ENCODE data around the gene SMAD6. TPM values are rescaled to one million over a fixed set of nuclear protein-coding genes. Genes with fewer than 3 reads are reported as not detected.

SMAD6 gene
- total RNA-seq, 2 experiments from 2014 or later: 0.40 TPM

- no peaks in the 10 kb centered on the region for H3K4me1 Mint-ChIP-seq
- ChIA-PET POLR2A (no interaction called here), CTCF (interaction anchor here (0.6 kb wide), 1 partner anchor 1461 kb away, joined by 3 read pairs; no protein-coding TSS in a partner anchor)
- DNase-seq: no peak
- H3K27ac Mint-ChIP-seq: no peak overlapping the region
- no peaks in the 10 kb centered on the region for H3K36me3 Mint-ChIP-seq (ENCODE audit: low read depth)
- H3K9me3 Mint-ChIP-seq: no peaks in the 10 kb centered on the region
- no peak overlapping the region for H3K4me3 Mint-ChIP-seq
- H3K27me3 Mint-ChIP-seq: no peaks in the 10 kb centered on the region
Observed at GRCh38 chr15:66788024-66788423, 86.0 kb downstream of the SMAD6 start.

DNA sequence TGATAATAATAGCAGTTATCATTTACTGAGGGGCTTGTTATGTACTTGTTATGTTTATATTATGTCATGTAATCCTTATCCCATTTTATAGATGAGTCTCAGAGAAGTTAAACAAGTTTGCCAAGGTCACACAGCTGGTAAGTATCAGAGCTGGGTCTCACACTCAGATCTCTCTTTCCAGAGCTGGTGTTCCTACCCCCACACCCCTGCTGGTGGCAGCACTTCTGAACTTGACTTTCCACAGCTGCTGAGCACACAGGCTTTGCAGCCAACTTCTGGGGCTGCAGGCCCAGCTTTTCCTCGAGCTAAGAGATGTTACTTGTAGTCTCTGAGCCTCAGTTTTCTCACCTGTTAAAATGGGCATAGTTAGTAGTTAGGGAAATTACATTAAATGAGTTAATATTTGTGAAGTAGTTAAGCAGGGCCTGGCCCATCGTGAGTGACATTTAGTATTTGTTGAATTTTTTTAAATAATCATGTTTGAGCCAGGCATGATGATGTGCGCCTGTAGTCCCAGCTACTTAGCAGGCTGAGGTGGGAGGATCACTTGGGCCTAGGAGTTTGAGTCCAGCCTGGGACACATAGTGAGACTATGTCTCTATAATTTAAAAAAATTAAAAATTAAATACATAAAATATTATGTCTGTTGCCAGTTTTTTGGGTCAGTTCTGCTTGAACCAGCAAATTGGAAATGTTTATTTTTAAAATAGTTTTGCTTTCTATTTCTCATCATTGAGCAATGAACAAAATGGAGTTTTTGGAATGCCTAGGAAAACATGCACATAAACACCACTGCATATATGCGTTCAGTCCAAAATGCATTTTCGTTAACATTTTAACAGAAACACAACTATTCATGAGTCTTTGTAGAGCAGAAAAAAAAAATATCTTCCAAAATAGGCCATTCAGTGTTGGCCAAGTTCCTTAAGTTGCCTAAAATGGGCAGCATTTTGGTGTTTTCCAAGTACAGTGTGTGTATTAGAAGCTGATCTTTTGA lies 87.3 kb downstream of the SMAD6 start:
- DNase-seq: no peak
- Mint-ChIP-seq H3K27me3 (no peaks in the 10 kb centered on the region), H3K4me3 (no peak overlapping the region), H3K4me1 (no peaks in the 10 kb centered on the region), H3K9me3 (no peaks in the 10 kb centered on the region), H3K36me3 (ENCODE audit: low read depth) (no peaks in the 10 kb centered on the region), H3K27ac (no peak overlapping the region)
- ChIA-PET POLR2A (no interaction called here), CTCF (interaction anchor here (1.4 to 2.1 kb wide), 2 partner anchors 11 to 62 kb away, joined by 6 read pairs; no protein-coding TSS in a partner anchor)

GRCh38 chr15:66795851-66796250 lies 93.8 kb downstream of the SMAD6 start:
- no peaks in the 10 kb centered on the region for H3K4me1 Mint-ChIP-seq
- peaks cover under 1% of the 10 kb centered on the region for H3K27me3 Mint-ChIP-seq
- no peak overlapping the region for H3K27ac Mint-ChIP-seq
- H3K9me3 Mint-ChIP-seq: no peaks in the 10 kb centered on the region
- ChIA-PET POLR2A (no interaction called here), CTCF (no interaction called here)
- no peaks in the 10 kb centered on the region for H3K36me3 Mint-ChIP-seq (ENCODE audit: low read depth)
- DNase-seq: no peak
- H3K4me3 Mint-ChIP-seq: no peak overlapping the region

GRCh38 chr15:66796343-66796742 lies 94.3 kb downstream of the SMAD6 start:
- CTCF ChIA-PET: no interaction called here
- Mint-ChIP-seq H3K4me1 (no peaks in the 10 kb centered on the region), H3K27me3 (peaks cover 2% of the 10 kb centered on the region), H3K36me3 (ENCODE audit: low read depth) (no peaks in the 10 kb centered on the region), H3K9me3 (no peaks in the 10 kb centered on the region), H3K27ac (no peak overlapping the region), H3K4me3 (no peak overlapping the region)
- no peak for DNase-seq
- POLR2A ChIA-PET: no interaction called here

GRCh38 chr15:66797921-66798320 lies 95.9 kb downstream of the SMAD6 start:
- Mint-ChIP-seq H3K4me1 (no peaks in the 10 kb centered on the region), H3K4me3 (no peak overlapping the region), H3K36me3 (ENCODE audit: low read depth) (no peaks in the 10 kb centered on the region), H3K27me3 (peaks cover 2% of the 10 kb centered on the region), H3K9me3 (no peaks in the 10 kb centered on the region), H3K27ac (no peak overlapping the region)
- no peak for DNase-seq
- ChIA-PET CTCF (no interaction called here), POLR2A (no interaction called here)

GRCh38 chr15:66798426-66799061 lies 96.5 kb downstream of the SMAD6 start:
- DNase-seq: no peak
- H3K36me3 Mint-ChIP-seq (ENCODE audit: low read depth): no peaks in the 10 kb centered on the region
- peaks cover 2% of the 10 kb centered on the region for H3K27me3 Mint-ChIP-seq
- H3K4me3 Mint-ChIP-seq: no peak overlapping the region
- no peaks in the 10 kb centered on the region for H3K4me1 Mint-ChIP-seq
- POLR2A ChIA-PET: no interaction called here
- CTCF ChIA-PET: no interaction called here
- no peaks in the 10 kb centered on the region for H3K9me3 Mint-ChIP-seq
- H3K27ac Mint-ChIP-seq: no peak overlapping the region

DNA sequence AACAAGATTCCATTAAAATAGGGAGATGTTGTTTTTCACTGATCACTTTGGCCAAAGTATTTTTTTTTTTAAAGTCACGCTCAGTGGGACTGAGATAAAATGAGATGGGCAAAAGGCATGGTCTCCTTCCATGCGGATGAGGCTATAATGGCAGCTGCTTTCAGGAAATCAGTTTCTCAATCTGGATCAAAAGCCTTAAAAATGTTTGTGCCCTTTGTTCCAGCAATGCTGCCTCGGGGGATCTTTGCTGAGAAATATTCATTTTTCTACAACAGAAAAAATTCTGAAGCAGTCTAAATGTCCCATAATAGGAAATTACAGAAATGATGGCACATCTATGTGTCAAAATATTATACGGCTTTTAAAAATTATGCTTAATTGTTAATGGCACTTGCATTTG lies 97.2 kb downstream of the SMAD6 start:
- POLR2A ChIA-PET: no interaction called here
- CTCF ChIA-PET: no interaction called here
- H3K27me3 Mint-ChIP-seq: peaks cover 2% of the 10 kb centered on the region

DNA sequence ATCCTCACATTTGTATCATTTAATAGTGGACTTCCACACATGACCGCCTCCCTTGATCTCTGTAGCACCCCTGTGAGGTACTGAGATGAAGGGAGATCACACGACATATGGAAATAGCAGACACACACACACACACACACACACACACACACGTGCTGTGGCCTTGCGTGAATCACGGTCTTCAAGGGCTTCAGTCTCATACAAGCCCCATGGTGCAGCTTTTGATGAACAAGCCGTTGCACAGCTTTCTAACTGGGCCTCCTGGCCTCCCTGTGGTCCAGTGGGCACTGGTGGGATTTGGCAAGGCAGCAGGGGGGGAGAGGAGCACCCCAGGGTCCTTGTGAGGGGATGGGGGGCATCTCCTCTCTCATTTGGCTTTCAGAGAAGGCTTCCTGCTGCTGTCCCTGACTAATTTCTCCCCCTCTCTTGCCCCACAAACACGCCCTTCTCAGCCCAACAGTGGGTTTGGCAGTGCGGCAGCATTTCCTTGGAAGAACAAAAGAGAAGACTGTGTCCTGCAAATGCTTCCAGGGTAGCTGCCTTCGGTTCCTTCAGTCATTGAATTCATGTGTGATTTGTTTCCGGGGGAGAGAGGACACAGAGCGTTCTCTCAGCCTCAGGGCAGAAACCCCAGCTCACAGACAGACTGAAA lies 98.7 kb downstream of the SMAD6 start:
- Mint-ChIP-seq H3K4me3 (no peak overlapping the region), H3K27ac (no peak overlapping the region)
- POLR2A ChIA-PET: no interaction called here

More for the DNA sequence above, 97.2 kb downstream of the SMAD6 start:
- no peaks in the 10 kb centered on the region for H3K9me3 Mint-ChIP-seq
- no peak overlapping the region for H3K27ac Mint-ChIP-seq
- H3K4me1 Mint-ChIP-seq: no peaks in the 10 kb centered on the region
- no peak overlapping the region for H3K4me3 Mint-ChIP-seq
- H3K36me3 Mint-ChIP-seq (ENCODE audit: low read depth): no peaks in the 10 kb centered on the region
- DNase-seq: no peak

DNA sequence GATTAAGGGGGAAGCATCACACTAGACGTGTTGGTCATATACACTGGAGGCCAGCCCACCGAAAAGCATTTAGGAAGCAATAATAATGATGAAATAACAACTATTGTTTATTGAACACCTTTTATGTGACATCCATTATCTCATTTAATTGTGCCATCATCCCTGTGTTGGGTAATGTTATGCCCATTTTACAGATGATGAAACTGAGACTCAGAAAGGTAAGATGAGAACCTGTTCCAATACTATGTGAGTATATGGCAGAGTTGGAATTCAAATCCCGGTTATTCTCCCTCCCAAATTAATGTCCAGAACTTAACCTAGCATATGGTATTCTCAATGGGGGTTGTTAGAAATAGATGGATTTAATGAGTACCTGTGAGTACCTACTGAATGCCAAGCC lies 99.2 kb downstream of the SMAD6 start:
- no peak overlapping the region for H3K27ac Mint-ChIP-seq
- H3K9me3 Mint-ChIP-seq: no peaks in the 10 kb centered on the region
- no peak overlapping the region for H3K4me3 Mint-ChIP-seq
- ChIA-PET POLR2A (no interaction called here), CTCF (no interaction called here)
- H3K4me1 Mint-ChIP-seq: no peaks in the 10 kb centered on the region
- peaks cover 2% of the 10 kb centered on the region for H3K27me3 Mint-ChIP-seq
- H3K36me3 Mint-ChIP-seq (ENCODE audit: low read depth): no peaks in the 10 kb centered on the region
- DNase-seq: no peak

More for the DNA sequence above, 98.7 kb downstream of the SMAD6 start:
- Mint-ChIP-seq H3K4me1 (no peaks in the 10 kb centered on the region), H3K27me3 (peaks cover 2% of the 10 kb centered on the region), H3K36me3 (ENCODE audit: low read depth) (no peaks in the 10 kb centered on the region), H3K9me3 (no peaks in the 10 kb centered on the region)
- DNase-seq: no peak
- CTCF ChIA-PET: no interaction called here

- no peaks in the 10 kb centered on the region for H3K9me3 Mint-ChIP-seq
- H3K27ac Mint-ChIP-seq: no peak overlapping the region
- H3K4me1 Mint-ChIP-seq: no peaks in the 10 kb centered on the region
- no peak overlapping the region for H3K4me3 Mint-ChIP-seq
- ChIA-PET CTCF (no interaction called here), POLR2A (no interaction called here)
- DNase-seq: no peak
- no peaks in the 10 kb centered on the region for H3K36me3 Mint-ChIP-seq (ENCODE audit: low read depth)
- H3K27me3 Mint-ChIP-seq: peaks cover 5% of the 10 kb centered on the region
Observed at GRCh38 chr15:66802025-66803001, 100.3 kb downstream of the SMAD6 start.

- peaks cover 5% of the 10 kb centered on the region for H3K27me3 Mint-ChIP-seq
- ChIA-PET POLR2A (no interaction called here), CTCF (no interaction called here)
- no peaks in the 10 kb centered on the region for H3K4me1 Mint-ChIP-seq
- no peaks in the 10 kb centered on the region for H3K36me3 Mint-ChIP-seq (ENCODE audit: low read depth)
- no peaks in the 10 kb centered on the region for H3K9me3 Mint-ChIP-seq
- no peak overlapping the region for H3K4me3 Mint-ChIP-seq
- H3K27ac Mint-ChIP-seq: no peak overlapping the region
- no peak for DNase-seq
Observed at GRCh38 chr15:66803182-66803729, 101.2 kb downstream of the SMAD6 start.

DNA sequence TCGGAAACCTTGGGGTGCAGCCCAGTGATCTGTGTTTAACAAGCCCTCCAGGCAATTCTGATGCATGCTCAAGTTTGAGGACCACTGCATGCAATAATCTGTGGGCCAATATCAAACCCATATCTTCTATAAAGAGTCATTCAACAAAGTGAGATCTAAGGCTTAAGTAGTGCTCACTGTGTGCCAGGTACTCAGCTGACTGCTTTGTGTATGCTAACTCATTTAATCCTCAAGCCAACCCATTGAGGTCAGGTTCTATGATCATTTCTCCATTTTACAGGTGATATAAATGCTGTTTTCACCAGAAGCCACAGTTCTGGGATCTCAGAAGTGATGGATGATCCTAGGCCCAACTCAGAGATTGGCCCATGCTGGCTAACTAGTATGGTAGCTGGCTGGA lies 101.7 kb downstream of the SMAD6 start:
- H3K27me3 Mint-ChIP-seq: peaks cover 5% of the 10 kb centered on the region
- H3K4me3 Mint-ChIP-seq: no peak overlapping the region
- no peaks in the 10 kb centered on the region for H3K36me3 Mint-ChIP-seq (ENCODE audit: low read depth)
- POLR2A ChIA-PET: no interaction called here
- no peaks in the 10 kb centered on the region for H3K9me3 Mint-ChIP-seq
- no peak for DNase-seq
- H3K4me1 Mint-ChIP-seq: no peaks in the 10 kb centered on the region
- CTCF ChIA-PET: no interaction called here
- no peak overlapping the region for H3K27ac Mint-ChIP-seq
